SK-MEL-5 (cell line): Measurements from ENCODE around the gene IL34. TPM values are rescaled to one million over a fixed set of nuclear protein-coding genes. Genes with fewer than 3 reads are reported as not detected.

Experiments used
- DNase-seq: peaks from one replicate; pipeline ENCODE4 v3.0.0-alpha.2; 2016; ENCODE audit warnings: low read depth, low spot score
- in situ Hi-C: cut with HindIII; loops from 2 replicates; pipeline ENCODE4 v1.10.0; 2016; ENCODE audit warnings: low sequenced_read_pairs, high pct_unique_total_duplicates, low pct_unique_long_range_greater_than_20kb
- total RNA-seq: library from RNA; depleted of rRNA; stranded (reverse); fragments of >200 nt; shearing (Covaris generic); gene quantifications from 2 replicates; pipeline ENCODE4 v1.2.3, GENCODE V29; 2014

The IL34 gene
- total RNA-seq, 1 experiment from 2014 or later = 0.71 TPM

DNA sequence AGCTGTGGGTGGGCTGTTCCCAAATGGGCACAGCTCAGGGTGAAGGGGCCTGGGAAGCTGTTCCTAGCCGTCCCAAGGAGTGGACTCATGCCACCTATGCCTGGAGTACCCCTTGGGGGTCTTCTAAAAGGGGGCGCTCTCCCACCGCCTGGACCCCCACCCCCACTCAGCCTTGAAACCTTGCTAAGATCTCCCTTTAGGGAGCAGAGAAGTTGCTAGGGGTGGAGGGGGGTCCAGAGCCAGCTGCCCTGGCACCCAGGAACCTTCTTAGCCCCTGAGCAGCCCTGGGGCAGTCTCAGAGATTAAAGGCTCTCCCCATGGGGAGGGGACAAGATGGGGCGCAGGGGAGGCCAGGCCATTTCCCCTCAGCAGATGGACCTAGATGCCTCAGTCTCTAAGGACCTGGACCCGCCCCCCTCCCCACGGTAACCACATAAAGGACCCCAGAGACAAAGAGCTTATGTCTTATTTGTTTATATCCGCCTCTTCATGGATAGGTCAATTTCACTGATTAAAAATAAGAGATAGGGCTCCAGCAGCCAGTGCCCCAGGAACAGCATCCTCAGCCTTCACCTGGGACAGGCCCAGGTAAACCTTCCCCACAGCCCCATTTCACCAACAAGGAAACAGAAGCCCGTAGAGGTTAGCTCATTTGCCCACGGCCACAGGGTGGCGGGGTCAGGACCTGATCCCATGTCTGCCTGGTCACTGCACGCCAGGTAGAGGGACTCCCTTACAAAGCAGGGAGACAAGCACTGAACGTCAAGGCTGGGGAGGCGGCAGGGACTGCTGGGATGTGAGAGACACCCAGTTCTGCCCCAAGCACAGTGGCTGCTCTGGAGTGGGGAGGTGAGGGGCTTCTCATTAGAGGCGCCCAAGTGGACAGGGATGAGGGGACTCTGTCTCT, 36.1 kb downstream of the IL34 start:
- in situ Hi-C loops = no loop called here
- DNase-seq = no peak

DNA sequence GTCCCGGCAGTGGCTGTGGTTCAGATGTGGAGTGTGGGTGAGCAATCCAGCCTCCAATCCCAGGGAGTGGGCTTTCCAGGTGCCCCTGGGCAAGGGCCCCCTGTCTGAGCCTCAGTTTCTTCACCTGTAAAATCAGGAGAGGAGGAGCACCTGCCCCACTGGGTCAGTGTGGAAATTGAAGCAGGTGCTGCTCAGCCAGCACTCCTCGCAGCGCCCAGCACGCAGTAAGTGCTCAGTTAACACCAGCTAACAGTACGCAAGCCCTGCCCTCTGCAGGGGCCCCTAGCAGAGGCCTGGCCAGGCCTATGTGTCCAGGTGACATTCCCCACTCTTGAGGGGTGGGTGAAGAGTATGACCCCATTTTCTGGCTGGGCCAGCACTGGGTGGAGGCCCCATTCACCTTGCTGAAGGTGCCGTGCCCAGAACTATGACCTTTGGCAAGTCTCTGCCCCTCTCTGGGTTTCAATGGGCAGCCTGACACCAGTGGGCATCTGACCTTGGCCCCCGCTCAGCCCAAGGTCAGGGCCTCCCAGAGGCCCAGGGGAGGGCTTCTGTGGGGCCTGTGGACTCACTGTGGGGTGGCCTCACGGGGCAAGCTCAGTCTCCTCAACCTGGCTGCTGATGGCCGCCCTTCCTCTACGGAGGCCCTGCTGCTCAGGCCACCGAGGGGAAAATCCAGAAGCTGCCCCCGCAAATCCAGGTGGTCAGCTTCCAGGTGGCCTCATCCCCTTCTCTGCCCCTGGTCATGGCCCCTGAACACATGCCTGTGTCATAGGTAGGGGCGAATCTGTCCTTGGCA, 37.0 kb downstream of the IL34 start:
- no peak for DNase-seq
- in situ Hi-C loops = no loop called here

DNA sequence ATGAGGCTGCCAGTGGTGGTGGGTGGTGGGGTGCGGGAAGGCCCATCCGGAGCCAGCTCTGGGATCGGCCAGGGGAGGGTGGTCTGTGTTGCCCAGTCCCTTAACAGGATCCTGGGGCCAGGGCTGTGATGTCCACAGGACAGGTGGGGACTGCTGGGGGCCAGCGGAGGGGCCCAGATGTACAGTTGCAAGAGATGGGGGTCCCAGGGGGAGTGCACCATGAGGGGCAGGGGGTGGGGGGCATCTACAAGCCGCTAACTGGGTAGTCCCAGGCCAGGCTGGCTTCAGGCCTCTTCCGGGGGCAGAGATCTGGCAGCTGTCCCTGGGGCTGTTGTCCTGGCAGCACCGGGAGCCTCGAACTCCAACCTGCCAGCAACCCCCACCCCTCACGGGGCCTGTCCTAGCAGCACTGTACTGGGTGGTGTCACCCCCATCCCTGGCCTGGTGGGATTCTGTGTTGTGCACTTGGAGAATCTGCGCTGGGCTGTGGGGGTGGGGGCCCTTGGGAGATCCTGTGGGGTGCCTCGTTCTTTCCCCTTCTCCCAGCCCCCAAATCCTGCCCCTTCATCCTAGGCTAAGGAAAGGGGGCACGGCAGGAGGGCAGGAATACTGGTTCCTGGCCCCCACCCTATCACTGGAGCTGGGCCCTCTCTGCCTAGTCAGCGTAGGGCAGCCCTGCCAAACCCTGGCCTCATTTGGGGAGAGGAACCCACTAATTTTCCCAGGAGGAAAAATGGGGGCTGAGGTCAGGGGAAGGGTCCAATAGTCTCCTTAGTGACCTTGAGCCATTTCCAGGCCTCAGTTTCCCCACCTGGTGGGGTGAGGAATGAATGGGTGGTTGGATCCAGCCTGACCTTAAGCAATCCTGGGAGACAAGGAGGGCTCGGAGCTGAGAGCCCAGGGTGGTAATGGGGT, 38.0 kb downstream of the IL34 start:
- in situ Hi-C loops = no loop called here
- no peak for DNase-seq

DNA sequence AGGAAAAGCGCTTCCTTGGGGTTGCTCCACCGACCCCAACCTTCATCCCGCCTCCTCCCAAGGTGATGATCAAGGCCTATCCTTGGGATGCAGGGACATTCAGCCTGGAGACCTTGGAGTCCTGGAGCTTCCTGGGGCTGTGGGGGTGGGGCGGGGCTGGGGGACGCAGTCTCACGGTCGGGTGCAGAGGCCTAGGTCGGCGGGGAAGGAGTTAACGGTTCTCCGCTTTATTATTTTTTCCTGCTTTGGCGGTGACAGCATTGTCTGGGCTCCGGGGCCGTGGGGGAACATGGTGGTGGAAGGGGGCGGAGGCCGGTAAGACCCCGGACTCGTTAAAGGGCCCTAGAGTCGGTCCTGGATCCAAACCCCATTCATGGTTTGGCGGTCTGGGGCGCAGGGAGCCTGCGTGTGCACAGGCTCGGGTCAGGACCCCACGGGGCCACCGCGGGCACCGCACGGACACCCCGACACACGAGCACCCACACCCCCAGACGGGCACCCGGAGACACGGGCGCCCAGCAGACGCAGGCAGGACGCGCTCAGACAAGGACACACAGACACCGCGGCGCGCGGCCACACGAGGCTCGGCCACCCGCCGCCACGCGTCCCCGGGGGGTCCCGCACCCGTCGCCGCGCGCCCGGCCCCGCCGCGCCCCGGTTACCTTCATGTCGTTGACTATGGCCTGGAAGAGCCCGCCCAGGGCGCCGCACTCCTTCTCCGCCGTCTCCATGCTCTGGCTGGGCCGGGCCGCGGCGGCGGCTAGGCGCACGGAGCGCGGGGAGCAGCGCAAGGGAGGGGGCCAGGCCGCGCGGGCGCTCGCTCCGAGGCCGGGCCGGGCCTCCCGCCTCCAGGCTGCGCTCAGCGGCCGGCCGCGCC, 38.9 kb downstream of the IL34 start:
- in situ Hi-C loops = no loop called here
- DNase-seq = no peak

DNA sequence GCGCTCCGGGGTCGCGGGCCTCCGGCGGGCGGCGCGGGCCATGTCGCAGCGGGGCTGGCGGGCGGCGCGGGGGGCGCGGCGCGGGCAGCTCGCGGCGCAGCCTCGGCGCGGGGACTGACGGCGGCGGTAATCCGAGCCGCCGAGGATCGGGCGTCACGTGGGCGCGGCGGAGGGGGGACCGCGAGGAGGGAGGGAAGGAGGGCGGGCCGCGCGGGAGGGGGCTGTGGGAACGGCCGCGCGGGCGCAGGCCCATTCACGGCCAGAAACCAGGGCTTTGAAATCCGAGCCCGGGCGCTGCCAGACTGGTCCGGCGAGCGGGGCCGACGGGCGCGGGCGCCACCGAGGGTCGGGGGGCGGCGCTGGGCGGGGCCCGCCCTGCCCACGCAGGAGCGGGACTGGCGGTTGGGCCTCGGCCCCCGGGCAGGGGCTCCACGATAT, 39.6 kb downstream of the IL34 start, which contains the start of gene MTSS2:
MTSS2 (minus strand) TSS at position 116 of the 438 bp plus-strand sequence. CDS start 262 bp downstream, outside the sequence.
- in situ Hi-C loops = no loop called here
- DNase-seq = peak; percentile 35

DNA sequence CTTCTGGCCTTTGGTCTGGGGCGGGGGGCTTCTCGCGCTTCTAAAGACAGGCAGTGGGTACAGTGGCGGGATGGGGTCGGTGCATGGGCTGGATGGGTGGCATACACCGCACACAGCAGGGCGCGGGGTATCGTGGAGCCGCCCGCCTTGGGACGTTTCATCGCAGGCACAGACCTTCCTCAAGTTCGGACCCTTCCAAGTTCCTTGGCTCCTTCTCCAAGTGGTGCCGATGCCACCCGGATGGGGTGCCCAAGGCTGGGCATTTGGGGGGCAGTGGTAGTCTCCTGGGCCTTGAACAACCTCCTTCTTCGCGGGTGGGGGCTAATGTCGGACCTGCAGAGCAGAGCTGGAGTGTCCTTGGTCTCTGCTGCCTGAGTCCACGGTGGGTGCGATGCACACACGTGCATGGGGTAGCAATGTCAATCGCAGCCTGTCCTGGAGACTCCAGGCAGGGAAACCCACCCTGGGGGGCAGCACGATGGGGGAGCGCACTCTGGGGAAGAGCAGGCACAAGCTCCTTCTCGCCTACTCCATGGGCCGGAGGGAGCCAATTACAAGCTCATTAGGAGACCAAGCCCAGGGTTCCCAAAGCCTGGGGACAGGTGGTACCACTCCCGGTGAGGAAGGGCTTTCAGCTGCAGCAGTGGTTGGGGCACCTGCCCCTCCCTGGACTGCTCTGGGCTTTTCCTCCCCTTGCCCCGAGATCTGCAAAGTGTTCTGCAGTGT, 40.2 kb downstream of the IL34 start:
- no peak for DNase-seq
- in situ Hi-C loops = no loop called here

DNA sequence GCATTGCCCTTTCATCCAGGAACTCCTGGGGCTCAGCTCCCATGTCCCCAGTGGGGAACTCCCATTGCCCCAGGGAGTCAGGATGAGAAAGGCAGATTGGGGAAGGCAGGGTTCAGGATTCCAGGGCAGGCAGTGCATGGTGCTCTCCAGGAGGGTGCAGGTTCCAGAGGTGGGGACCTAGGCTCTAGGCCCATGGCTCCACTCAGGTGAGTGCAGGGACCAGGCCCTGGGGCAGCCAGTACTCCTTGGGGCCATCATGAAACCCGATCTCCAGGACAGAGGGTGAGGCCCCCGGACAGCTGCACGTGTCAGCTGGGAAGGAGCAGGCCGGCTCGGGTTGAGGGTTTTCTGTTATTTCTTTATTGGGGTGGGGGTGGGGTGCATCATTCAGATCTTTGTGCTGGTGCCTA, 40.7 kb downstream of the IL34 start:
- in situ Hi-C loops = no loop called here
- DNase-seq = no peak

DNA sequence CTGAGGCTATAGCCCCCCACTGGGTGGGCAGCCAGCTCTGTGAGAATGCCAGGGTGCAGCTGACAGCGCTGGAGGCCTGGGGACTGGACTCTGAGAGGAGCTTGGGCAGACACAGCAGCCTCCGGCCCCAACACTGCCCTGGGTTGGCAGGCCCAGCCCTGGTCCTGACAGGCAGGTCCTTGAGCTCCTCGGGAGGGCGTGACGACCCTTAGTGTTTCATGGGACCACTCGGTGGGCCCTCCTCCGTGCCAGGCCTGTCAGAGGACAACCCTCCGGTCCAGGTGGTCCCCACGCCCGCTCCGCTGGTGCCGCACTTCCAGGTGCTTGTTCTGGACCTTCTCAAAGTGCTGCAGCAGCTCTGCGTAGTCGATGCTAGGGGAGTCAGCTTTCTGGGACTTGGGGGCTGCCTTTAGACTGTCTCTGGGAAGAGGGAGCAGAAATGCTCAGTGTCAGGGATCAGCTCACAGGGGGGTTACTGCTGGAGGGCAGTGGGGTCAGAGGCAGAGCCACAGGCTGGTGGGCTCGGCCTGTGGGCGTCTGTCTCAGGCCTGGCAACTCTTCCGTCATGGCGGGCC, 41.4 kb downstream of the IL34 start:
- DNase-seq = no peak
- in situ Hi-C loops = no loop called here

DNA sequence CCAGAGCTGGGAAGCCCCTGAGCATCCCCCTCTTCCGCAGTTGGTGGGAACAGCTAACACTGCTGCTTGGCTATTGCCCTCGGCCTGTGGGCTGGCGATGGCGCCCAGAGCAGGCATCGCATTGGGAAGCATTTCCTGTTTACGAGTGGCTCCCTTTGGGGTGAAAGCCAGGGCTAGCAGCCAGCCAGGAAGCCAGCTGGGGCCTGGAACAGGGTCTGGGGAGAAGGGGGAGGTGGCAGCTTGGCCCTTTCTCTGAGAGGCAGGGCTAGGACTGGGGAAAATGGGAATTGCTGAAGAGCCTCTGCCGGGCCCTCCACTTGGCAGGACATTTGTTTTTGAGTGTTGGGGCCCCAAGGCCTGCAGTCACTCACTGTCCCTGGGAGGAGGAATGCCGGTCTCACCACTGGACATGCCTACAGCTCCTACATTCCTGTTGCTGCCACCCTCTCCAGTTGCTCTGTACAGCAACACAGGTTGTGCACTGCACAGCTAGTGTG, 41.9 kb downstream of the IL34 start:
- no peak for DNase-seq
- in situ Hi-C loops = no loop called here

DNA sequence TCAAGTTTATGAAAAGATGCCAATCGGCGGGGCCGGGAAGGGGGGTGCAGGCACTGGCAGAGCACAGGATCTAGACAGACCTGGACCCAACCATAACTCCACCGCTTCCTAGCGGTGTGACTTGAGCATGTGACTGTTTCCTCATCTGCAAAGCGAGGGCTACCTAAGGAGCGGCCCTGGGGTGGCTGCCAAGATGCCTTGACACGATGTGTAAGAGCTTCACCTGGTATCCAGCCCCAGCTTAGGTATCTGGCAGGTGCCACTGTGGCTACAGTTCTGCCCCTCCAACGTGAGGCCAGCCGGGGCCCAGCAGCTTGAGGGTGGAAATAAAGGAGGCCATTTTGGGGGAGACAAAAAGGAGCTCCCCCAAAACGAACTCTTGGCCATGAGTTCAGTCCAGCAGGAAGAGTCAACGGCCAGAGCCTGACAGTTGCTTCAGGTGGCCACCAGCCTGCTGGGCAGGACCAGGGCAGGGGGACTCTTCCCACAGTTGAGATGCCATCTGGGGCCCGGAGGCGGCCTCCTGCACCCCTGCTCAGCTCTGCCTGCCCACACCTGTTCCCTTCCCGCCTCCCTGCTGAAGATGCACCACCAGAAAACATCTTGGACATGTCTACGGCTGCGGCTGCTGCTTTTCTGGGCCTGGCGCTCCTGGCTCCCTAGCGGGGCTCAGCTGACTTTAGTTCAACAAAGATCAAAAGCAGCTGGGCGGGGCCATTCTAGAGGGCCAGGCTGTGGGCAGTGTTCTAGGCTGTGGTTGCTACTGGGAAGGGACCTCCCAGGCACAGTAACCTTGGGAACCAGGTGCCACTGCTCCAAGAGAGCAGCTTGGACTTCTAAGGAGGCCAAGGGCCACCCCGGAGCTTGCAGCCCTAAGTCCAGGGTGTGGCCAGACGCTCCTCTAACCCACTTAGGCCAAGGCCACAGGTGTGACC, 42.9 kb downstream of the IL34 start:
- DNase-seq = no peak
- in situ Hi-C loops = no loop called here

DNA sequence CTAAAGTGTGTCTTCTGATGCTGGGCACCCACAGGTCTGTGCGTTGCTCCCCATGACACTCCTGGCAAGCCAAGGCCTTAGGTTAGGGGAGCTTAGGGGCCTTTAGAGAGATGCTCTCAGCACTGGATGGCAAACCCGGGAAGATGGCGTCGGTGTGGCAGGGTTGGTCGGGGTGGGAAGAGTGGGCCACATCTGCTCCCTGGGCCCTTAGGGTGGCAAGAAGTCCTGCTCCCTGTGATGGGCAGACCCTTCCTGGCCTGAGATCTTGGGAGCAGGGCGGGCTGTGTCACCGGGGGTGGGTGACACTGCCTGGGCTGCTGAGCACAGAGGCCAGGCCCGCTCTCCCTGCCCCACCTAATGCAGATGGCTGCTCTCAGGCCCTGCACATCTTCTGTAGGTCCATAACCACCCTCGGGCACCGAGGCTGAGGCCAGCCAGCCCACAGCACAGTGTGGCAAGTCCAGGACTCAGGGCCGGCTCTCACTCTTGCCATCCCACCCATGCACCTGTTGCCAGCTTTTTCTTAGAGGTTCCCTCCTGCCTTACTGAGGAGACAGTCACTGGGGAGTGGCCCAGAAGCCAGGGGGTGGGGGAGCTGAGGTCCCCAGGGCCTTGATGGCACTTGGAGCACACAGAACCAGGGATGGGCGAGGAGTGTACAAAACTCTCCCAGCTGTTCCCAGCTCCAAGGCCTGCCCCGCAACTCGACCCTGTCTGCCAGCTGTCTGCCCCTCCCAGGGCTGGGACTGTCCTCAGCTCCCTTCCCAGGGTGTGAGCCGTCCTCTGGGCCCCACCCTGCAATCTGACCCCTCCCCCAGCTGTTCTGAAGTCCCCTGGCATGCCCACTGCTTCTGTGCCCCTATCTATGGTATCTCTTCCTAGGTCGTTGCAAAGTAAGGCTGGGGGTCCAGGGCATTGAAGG, 43.9 kb downstream of the IL34 start:
- DNase-seq = no peak
- in situ Hi-C loops = no loop called here

DNA sequence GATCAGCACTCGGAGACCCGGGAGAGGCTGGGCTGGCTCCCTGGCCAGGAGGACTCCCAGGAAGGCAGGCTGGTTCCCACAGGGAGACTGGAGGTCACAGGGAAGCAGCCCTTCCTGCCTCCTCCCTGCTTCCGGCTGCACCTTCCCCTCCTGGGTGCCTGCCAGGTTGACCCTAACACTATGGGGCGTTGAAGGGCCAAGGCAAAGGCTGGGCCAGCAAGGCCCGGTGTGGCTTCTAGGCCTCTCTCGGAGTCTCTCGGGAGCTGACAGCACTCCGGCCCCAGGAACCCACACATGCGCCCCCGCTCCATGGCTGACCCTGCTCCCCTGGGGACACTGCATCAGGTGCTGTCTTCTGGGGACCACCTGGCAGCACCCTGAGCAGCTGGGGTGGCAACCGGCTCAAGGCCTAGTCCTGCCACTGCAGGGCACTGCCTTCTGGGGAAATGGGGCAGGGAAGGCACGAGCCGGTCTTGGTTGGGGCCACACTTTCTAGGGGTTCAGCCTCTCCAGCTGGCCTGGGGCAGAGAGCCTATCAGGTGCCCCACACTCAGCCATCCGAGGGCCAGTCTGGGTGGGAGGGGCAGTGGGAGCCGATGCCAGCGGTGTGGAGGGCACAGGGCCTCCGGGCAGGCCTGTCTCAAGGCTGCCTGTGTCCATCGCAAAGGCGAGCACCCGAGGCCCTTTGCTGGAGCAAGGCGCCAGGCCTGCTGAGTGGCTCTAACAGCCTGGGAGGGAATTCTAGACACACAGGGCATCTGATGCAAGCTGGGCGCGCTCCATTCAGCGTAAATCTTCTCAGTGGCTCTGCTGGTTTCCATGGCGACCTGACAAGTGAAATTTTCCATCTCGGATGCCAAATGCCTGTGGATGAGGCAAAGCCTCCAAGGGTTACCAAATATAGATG, 45.1 kb downstream of the IL34 start:
- in situ Hi-C loops = no loop called here
- DNase-seq = no peak
